ENCODE measurements around the gene PTPN20. TPM values are rescaled to one million over a fixed set of nuclear protein-coding genes. Genes with fewer than 3 reads are reported as not detected.

The PTPN20 gene
- total RNA-seq, 1 donor from 2014 or later, result 2.5 TPM

GRCh38 chr10:47043928-47044538 lies 132.8 kb downstream of the PTPN20 start:
- H3K27ac Mint-ChIP-seq, result no peak overlapping the region
- H3K4me1 Mint-ChIP-seq (ENCODE audit: low read depth), result peaks cover 16% of the 10 kb centered on the region
- no peaks in the 10 kb centered on the region for H3K9me3 Mint-ChIP-seq
- intact Hi-C loops (cut with micrococcal nuclease), result no loop called here
- no peak overlapping the region for H3K4me3 Mint-ChIP-seq (ENCODE audit: low read depth)
- no peak for DNase-seq (ENCODE audit: low spot score)
- H3K36me3 Mint-ChIP-seq (ENCODE audit: low read depth), result no peaks in the 10 kb centered on the region
- H3K27me3 Mint-ChIP-seq (ENCODE audit: low read depth), result no peaks in the 10 kb centered on the region

- no peaks in the 10 kb centered on the region for H3K27me3 Mint-ChIP-seq (ENCODE audit: low read depth)
- intact Hi-C loops (cut with micrococcal nuclease), result loop anchor here (5.0 kb wide), 1 partner anchor 133 kb away; no protein-coding TSS in a partner anchor
- H3K36me3 Mint-ChIP-seq (ENCODE audit: low read depth), result no peaks in the 10 kb centered on the region
- no peak for DNase-seq (ENCODE audit: low spot score)
- no peaks in the 10 kb centered on the region for H3K9me3 Mint-ChIP-seq
- peaks cover 16% of the 10 kb centered on the region for H3K4me1 Mint-ChIP-seq (ENCODE audit: low read depth)
- no peak overlapping the region for H3K27ac Mint-ChIP-seq
- no peak overlapping the region for H3K4me3 Mint-ChIP-seq (ENCODE audit: low read depth)
These were observed 133.5 kb downstream of the PTPN20 start for GRCh38 chr10:47044741-47045140.

- Mint-ChIP-seq H3K27me3 (ENCODE audit: low read depth) (no peaks in the 10 kb centered on the region), H3K4me1 (ENCODE audit: low read depth) (peaks cover 16% of the 10 kb centered on the region), H3K36me3 (ENCODE audit: low read depth) (no peaks in the 10 kb centered on the region), H3K4me3 (ENCODE audit: low read depth) (no peak overlapping the region), H3K9me3 (no peaks in the 10 kb centered on the region), H3K27ac (no peak overlapping the region)
- DNase-seq (ENCODE audit: low spot score), result no peak
- intact Hi-C loops (cut with micrococcal nuclease), result loop anchor here (5.0 kb wide), 1 partner anchor 132 kb away; no protein-coding TSS in a partner anchor
These were observed 134.2 kb downstream of the PTPN20 start for GRCh38 chr10:47045331-47045861.

GRCh38 chr10:47046321-47047126 lies 135.3 kb downstream of the PTPN20 start:
- Mint-ChIP-seq H3K4me3 (ENCODE audit: low read depth) (no peak overlapping the region), H3K27ac (no peak overlapping the region), H3K27me3 (ENCODE audit: low read depth) (no peaks in the 10 kb centered on the region), H3K9me3 (no peaks in the 10 kb centered on the region), H3K36me3 (ENCODE audit: low read depth) (no peaks in the 10 kb centered on the region), H3K4me1 (ENCODE audit: low read depth) (peaks cover 16% of the 10 kb centered on the region)
- intact Hi-C loops (cut with micrococcal nuclease), result loop anchor here (1.0 to 5.0 kb wide), 2 partner anchors 131 to 266 kb away; no protein-coding TSS in a partner anchor
- DNase-seq (ENCODE audit: low spot score), result no peak

GRCh38 chr10:47047127-47047504 lies 135.9 kb downstream of the PTPN20 start:
- no peak for DNase-seq (ENCODE audit: low spot score)
- no peaks in the 10 kb centered on the region for H3K27me3 Mint-ChIP-seq (ENCODE audit: low read depth)
- no peak overlapping the region for H3K4me3 Mint-ChIP-seq (ENCODE audit: low read depth)
- H3K9me3 Mint-ChIP-seq, result no peaks in the 10 kb centered on the region
- H3K36me3 Mint-ChIP-seq (ENCODE audit: low read depth), result no peaks in the 10 kb centered on the region
- intact Hi-C loops (cut with micrococcal nuclease), result loop anchor here (1.0 to 5.0 kb wide), 2 partner anchors 130 to 265 kb away; no protein-coding TSS in a partner anchor
- H3K4me1 Mint-ChIP-seq (ENCODE audit: low read depth), result peaks cover 16% of the 10 kb centered on the region
- no peak overlapping the region for H3K27ac Mint-ChIP-seq

GRCh38 chr10:47047577-47048525 lies 136.6 kb downstream of the PTPN20 start:
- H3K27ac Mint-ChIP-seq, result no peak overlapping the region
- intact Hi-C loops (cut with micrococcal nuclease), result loop anchor here (1.0 to 5.0 kb wide), 2 partner anchors 129 to 264 kb away; no protein-coding TSS in a partner anchor
- DNase-seq (ENCODE audit: low spot score), result peak; percentile 65

GRCh38 chr10:47048526-47048905 lies 137.3 kb downstream of the PTPN20 start:
- DNase-seq (ENCODE audit: low spot score), result no peak
- Mint-ChIP-seq H3K4me3 (ENCODE audit: low read depth) (no peak overlapping the region), H3K27me3 (ENCODE audit: low read depth) (no peaks in the 10 kb centered on the region), H3K36me3 (ENCODE audit: low read depth) (no peaks in the 10 kb centered on the region), H3K4me1 (ENCODE audit: low read depth) (peaks cover 16% of the 10 kb centered on the region), H3K9me3 (no peaks in the 10 kb centered on the region), H3K27ac (no peak overlapping the region)
- intact Hi-C loops (cut with micrococcal nuclease), result loop anchor here (5.0 kb wide), 1 partner anchor 129 kb away; no protein-coding TSS in a partner anchor

More at GRCh38 chr10:47047577-47048525, 136.6 kb downstream of the PTPN20 start:
- Mint-ChIP-seq H3K9me3 (no peaks in the 10 kb centered on the region), H3K27me3 (ENCODE audit: low read depth) (no peaks in the 10 kb centered on the region), H3K36me3 (ENCODE audit: low read depth) (no peaks in the 10 kb centered on the region), H3K4me3 (ENCODE audit: low read depth) (no peak overlapping the region), H3K4me1 (ENCODE audit: low read depth) (peaks cover 16% of the 10 kb centered on the region)

GRCh38 chr10:47049056-47049851 lies 138.0 kb downstream of the PTPN20 start:
- intact Hi-C loops (cut with micrococcal nuclease), result loop anchor here (5.0 kb wide), 1 partner anchor 128 kb away; no protein-coding TSS in a partner anchor
- Mint-ChIP-seq H3K9me3 (no peaks in the 10 kb centered on the region), H3K27me3 (ENCODE audit: low read depth) (no peaks in the 10 kb centered on the region), H3K4me3 (ENCODE audit: low read depth) (no peak overlapping the region), H3K27ac (no peak overlapping the region), H3K36me3 (ENCODE audit: low read depth) (no peaks in the 10 kb centered on the region), H3K4me1 (ENCODE audit: low read depth) (peaks cover 16% of the 10 kb centered on the region)
- DNase-seq (ENCODE audit: low spot score), result no peak

GRCh38 chr10:47049906-47050305 lies 138.7 kb downstream of the PTPN20 start:
- DNase-seq (ENCODE audit: low spot score), result no peak
- H3K27me3 Mint-ChIP-seq (ENCODE audit: low read depth), result no peaks in the 10 kb centered on the region
- no peak overlapping the region for H3K27ac Mint-ChIP-seq
- H3K9me3 Mint-ChIP-seq, result no peaks in the 10 kb centered on the region
- H3K4me3 Mint-ChIP-seq (ENCODE audit: low read depth), result no peak overlapping the region
- intact Hi-C loops (cut with micrococcal nuclease), result loop anchor here (5.0 kb wide), 1 partner anchor 127 kb away; no protein-coding TSS in a partner anchor
- H3K4me1 Mint-ChIP-seq (ENCODE audit: low read depth), result peaks cover 16% of the 10 kb centered on the region
- H3K36me3 Mint-ChIP-seq (ENCODE audit: low read depth), result no peaks in the 10 kb centered on the region

- intact Hi-C loops (cut with micrococcal nuclease), result no loop called here
- no peaks in the 10 kb centered on the region for H3K27me3 Mint-ChIP-seq (ENCODE audit: low read depth)
- H3K36me3 Mint-ChIP-seq (ENCODE audit: low read depth), result no peaks in the 10 kb centered on the region
- H3K4me3 Mint-ChIP-seq (ENCODE audit: low read depth), result no peak overlapping the region
- no peaks in the 10 kb centered on the region for H3K9me3 Mint-ChIP-seq
- H3K27ac Mint-ChIP-seq, result no peak overlapping the region
- H3K4me1 Mint-ChIP-seq (ENCODE audit: low read depth), result peaks cover 16% of the 10 kb centered on the region
- DNase-seq (ENCODE audit: low spot score), result no peak
These were observed 139.6 kb downstream of the PTPN20 start for GRCh38 chr10:47050618-47051455.

- Mint-ChIP-seq H3K27ac (no peak overlapping the region), H3K4me1 (ENCODE audit: low read depth) (peaks cover 16% of the 10 kb centered on the region), H3K27me3 (ENCODE audit: low read depth) (peaks cover 3% of the 10 kb centered on the region), H3K9me3 (no peaks in the 10 kb centered on the region), H3K4me3 (ENCODE audit: low read depth) (no peak overlapping the region), H3K36me3 (ENCODE audit: low read depth) (no peaks in the 10 kb centered on the region)
- intact Hi-C loops (cut with micrococcal nuclease), result no loop called here
- no peak for DNase-seq (ENCODE audit: low spot score)
These were observed 140.6 kb downstream of the PTPN20 start for GRCh38 chr10:47051741-47052238.
